Measurements from ENCODE around the gene WDR18.
"Not testable (repeated sequence)": the region's sequence is repeated elsewhere in the genome, so short reads cannot be mapped to it uniquely, and the experiment has no call there.

WDR18 gene

DNA sequence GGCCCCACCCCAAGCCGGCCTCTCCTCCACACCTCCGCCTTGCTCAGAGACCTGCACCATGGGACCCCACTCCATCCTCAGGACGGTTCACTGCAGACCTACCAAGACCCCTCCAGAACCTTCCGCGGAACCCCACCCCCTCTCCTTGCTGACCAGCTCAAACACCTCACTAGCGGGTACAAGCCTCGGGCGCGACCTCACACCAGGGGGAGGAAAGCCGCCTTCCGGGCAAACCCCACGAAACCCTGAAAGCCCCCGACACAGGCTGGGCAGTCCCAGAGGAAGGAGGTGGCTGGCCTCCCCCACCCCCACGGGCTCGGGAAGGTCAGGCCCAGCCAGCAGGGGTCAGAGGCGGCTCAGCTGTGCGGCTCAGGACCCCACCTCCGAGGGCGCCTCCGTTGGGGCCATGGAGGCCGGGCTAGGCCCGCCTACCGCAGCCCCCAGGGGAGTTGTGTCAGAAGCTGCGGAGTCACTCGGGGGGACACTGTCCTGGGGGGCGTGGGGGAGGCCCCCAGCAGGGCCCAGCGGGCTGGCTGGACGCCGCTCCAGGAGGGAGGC is 25.9 kb downstream of the WDR18 start:
- DNase-seq = no peak

DNA sequence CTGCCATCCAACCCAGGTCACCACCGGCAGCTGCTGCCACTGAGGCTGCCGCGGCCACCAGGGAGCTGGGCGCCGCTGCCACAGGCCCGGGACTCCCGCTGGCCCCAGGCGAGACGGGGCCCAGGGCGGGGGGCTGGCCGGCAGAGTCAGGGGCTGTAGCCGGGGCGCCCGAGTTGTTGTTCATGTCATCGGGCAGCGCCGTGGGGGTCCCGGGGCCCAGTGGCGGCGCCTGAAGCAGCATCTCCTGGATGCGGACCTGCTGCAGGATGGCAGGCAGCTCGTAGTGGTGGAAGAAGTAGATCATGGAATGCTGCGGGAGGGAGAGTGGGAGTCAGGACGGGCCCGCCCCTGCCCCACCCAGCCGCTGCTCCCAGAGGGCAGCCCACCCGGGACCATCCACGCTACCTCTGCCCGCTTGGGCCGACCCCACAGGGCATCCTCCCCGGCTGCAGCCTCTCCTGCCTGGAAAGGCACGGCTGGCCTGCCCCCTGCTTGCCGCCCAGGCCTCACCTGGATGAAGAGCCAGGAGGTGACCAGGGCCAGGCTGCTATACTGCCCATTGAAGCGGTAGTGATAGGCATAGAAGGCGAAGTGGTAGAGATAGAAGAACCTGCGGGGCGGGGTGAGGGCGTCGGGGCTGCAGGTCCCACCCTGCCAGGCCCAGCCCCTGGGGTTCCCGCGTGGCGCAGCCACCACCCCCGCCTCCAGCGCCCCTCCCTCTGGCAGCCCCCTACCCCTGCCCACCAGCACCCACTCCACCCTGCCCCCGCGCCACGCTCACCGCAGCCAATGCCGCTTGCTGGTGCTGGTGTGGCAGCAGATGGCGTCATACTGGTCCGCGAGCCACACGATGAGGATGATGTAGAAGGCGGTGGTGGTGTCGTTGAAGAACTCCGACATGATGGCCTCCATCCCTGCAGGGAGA is 26.7 kb downstream of the WDR18 start:
- no peak for DNase-seq

- no peak for DNase-seq
These were observed 27.7 kb downstream of the WDR18 start for GRCh38 chr19:1011831-1012333.

DNA sequence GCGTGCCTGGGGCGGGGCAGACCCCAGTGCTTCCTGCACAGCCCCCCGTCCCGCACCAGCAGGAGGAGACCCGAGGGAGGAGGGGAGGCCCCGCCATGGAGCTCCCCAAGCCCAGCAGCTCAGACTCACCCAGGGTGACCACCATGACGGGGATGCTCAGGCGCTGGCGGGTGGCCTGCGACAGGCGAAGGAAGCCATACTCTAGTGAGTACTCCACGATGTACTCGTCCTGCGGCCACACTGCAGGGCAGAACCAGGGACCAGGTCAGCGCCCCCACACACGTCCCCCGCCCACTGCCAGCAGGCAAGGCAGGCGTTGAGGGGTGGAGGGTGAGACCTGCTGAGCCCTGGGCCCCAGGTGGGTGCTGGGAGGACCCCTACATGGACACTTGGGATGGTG is 28.2 kb downstream of the WDR18 start:
- DNase-seq = no peak

- DNase-seq = no peak
These were observed 29.1 kb downstream of the WDR18 start for GRCh38 chr19:1013218-1013617.

- DNase-seq = no peak
These were observed 30.3 kb downstream of the WDR18 start for GRCh38 chr19:1014161-1015060.

DNA sequence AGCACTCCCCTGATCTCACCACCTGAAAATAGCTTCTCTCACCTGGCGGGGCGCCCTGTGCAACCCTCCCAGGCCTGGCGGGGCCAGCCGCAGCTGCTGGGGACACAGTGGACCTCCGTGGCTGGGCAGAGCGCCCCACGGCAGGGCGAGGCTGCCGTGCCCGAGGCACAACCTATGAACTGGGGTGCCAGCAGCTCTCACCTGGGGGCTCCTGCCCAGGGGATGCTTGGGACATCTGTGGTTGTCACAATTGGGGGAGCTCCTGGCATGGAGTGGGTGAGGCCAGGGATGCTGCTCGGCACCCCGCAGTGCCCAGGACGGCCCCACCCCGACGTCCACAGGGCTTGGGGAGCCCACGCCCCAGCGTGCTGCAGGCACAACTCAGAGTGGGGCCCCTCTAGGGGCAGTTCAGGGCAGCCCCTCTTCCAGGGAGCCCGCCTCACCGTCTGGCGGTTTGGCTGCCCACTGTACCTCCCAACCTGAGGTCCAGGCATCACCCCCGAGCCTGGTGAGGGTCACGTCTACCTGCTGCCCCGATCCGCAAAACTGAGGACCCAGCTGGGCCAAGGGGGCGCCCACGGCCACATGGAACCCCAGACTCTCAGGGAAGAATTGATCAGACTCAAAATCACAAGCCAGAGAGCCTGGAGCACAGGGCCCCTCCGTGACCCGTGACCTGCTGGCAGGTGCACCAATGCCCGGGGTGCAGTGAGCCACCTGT is 31.1 kb downstream of the WDR18 start:
- DNase-seq = no peak

DNA sequence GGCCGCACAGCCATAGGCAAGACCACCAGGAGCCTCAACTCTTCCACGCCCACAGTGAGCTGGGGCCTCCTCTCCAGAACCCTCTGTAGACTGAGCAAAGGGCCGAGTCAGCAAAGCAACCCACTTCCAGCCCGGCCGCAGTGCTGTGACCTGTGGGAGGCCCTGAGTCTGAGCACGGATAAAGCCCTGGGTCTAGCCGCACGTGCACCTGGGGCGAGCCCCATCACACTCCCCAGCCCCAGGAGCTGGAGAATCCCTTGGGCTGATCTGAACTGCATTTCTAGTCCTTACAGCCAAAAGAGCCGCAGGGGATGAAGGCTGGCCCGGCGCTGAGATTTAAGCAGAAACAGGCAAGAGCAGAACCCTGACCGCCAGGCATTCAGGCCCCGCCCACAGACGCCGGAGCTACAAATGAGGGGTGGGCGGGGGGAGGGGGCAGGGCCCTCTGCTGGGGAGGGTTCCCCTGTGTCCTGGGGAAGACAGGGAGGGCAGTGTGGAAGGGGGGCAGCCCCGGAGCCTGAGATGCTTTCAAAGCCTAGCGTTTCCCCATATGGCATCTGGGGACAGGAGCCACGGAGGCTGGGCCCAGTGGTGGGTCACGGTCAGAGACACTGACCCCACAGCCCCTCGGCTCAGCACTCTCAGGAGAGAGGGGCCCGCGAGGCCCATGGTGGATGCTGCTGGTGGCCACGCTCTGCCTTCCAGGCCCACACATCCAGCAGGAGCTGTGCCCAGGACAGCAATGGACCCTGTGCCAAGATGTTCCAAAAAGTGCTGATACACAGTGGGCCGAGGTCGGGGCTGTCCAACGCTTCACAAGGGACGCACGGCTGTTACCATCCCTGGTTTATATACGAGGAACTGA is 31.9 kb downstream of the WDR18 start:
- DNase-seq = no peak

GRCh38 chr19:1016647-1017114 is 32.5 kb downstream of the WDR18 start:
- DNase-seq = no peak

DNA sequence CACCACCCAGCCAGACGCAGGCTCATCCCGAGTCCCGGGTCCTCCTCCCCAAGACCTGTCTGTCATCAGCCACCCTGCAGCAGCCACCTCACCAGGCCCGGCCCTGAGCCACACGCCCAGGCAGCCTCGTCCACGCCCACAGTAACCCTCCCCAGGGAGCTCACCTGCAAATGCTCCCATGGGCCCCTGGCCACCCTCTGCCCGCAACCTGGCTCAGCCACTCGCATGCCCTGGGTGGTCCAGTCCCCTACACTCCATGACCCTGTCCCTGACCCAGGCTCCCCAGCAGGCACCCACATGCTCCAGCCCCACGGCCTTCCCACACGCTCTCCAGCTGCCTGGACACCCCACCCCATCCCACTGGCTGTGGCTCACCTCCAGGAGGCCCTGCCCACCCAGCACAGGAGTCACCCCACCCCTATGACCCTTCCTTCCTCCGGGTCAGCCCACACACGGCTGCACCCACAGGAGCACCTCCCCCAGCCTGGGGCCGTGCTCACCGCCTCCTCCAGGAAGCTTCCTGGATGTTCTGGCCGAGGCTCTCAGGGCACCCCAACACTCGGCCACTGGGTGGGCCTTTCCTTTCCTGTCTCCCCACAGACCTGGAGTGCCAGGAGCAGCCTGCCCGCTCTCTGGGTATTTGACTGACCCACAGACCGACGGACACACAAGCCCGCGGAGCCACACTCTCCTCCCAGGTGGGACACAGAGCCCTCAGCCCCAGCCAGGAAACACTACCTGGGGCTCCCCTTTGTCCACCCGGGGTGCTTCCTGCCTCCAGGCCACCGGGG is 33.2 kb downstream of the WDR18 start:
- DNase-seq = no peak

- no peak for DNase-seq
These were observed 33.8 kb downstream of the WDR18 start for GRCh38 chr19:1017906-1018305.

DNA sequence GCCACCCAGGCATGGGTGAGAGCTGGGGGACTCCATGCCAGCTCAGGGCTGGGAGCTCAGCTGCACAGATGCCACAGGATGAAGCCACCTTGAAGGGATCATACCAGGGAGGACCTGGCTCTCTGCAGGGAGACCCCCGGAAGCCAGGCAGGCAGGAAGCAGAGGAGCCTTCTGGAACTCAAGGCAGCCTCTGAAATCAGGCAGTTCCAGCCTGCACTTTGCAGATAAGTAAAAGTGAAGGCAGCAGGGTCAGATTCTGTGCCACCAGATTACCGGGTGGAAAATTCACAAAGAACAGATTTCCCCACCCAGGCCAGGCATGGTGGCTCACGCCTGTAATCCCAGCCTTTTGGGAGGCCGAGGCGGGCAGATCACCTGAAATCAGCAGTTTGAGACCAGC is 34.2 kb downstream of the WDR18 start:
- no peak for DNase-seq

DNA sequence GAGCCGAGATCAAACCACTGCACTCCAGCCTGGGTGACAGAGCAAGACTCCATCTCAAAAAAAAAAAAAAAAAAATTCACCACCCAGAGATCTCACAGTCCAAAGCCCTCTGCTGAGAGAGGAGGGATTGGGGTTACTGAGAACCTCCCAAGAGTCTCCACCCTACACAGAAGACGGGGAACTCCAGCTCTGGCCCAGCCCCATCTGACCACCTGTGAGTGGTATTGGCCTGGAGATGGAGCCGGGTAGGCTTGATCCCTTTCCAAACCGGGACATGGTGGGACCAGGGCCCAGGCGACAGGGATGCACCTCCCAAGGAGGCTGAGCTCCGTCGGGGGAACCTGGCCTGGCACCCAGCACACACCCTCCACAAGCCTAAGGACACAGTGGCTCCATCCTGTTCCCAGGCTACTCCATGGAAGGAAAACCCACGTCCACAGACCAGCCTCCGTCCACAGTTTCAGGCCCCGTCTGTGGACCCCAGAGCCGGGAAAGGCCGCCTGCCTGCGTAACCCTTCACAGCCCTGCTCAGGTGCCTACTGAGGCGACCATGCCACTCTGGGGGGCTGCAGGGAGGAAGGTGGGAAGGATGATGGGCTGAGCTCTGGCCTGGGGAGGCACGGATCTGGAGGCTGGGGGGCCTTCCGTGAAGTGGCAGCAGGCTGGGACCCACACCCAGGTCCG is 34.9 kb downstream of the WDR18 start:
- DNase-seq = no peak

DNA sequence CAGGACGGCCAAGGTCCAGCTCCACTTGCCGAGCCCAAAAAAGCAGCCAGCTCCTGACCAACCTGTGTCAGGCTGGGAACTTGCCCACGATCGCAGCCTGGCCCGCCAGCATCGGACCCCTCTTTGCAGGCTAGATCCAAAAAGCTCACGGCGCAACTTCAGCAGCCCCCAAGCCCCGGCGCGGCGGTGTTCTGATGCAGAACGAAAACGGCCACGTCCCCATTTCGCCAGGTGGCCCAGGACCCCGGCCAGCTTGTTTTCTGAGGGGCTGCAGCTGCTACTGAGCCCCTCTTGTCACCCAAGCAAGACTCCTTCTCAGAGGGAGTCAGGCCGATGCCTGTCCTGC is 35.4 kb downstream of the WDR18 start:
- no peak for DNase-seq

- DNase-seq = no peak
These were observed 36.1 kb downstream of the WDR18 start for GRCh38 chr19:1019980-1020867.

DNA sequence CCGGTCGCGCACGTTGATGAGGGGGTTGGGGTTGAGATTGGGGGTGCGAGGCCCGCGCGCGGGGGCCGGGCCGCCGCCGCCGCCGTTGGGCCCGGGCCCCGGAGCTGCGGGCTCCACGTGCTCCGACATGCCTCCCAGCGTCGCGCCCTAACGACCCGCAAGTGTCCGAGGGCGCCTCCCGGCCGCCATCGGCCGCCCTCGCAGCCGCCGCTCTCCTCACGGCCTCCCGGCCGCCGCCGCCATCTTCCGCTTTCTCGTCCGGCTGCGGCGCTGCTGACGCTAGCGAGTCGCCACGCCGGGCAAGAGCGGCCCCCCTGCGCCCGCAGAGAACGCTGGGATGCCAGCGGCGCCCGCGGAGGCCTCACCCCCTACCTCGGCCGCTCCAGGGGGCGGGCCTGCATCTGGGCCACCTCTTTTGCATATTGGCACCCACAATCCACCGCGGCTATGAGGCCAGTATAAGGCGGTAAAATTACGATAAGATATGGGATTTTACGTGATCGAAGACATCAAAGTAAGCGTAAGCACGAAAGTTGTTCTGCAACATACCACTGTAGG is 36.8 kb downstream of the WDR18 start, which contains the start of gene TMEM259:
TSS of gene TMEM259 (minus strand) at position 256 of the 558 bp plus-strand sequence. CDS start at position 129, 127 bp downstream.
- DNase-seq = peak; percentile 98

GRCh38 chr19:1023883-1024188 is 39.7 kb downstream of the WDR18 start:
- not testable (repeated sequence) for DNase-seq

GRCh38 chr19:1025080-1025479 is 40.9 kb downstream of the WDR18 start:
- DNase-seq = not testable (repeated sequence)
